Measurements from ENCODE around the gene TEN1.

DNA sequence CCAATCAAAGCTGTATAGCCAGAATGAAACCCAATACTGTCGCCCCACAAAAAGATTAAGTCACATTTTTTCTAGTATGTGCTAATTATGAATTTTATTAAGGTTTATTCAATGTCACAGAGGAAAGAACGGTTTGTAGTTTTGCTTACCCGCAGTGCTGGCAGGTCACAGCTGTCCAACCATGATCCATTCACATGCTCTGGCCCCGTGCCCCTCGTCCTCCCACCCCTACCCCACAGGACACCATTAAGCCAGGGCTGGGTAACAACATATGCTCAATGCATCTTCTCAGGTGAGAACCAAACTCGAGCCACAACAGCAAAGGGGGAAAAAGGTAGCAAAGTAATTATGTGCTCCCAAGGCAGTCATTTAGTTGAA, 37.6 kb upstream of the TEN1 start:
- TF ChIP-seq, protein P1, sequence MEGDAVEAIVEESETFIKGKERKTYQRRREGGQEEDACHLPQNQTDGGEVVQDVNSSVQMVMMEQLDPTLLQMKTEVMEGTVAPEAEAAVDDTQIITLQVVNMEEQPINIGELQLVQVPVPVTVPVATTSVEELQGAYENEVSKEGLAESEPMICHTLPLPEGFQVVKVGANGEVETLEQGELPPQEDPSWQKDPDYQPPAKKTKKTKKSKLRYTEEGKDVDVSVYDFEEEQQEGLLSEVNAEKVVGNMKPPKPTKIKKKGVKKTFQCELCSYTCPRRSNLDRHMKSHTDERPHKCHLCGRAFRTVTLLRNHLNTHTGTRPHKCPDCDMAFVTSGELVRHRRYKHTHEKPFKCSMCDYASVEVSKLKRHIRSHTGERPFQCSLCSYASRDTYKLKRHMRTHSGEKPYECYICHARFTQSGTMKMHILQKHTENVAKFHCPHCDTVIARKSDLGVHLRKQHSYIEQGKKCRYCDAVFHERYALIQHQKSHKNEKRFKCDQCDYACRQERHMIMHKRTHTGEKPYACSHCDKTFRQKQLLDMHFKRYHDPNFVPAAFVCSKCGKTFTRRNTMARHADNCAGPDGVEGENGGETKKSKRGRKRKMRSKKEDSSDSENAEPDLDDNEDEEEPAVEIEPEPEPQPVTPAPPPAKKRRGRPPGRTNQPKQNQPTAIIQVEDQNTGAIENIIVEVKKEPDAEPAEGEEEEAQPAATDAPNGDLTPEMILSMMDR (IDR thresholded peaks at IDR 0.05; ENCODE audit: insufficient read depth, low read length, poor library complexity, severe bottlenecking) = no peak
- no peak for TF ChIP-seq EZH2phosphoT487 (conservative IDR thresholded peaks at IDR 0.05; ENCODE audit: low read length)

Data from SU-DHL-6 (cell line).